ENCODE results near the gene TBC1D14.
A peak's percentile ranks its signal among the peaks of the same experiment; 100 is the strongest.

TBC1D14 gene

GRCh38 chr4:6962211-6963041, 52.8 kb downstream of the TBC1D14 start:
- POLR2A ChIA-PET = no interaction called here
- no peak for TF ChIP-seq CTCF (IDR thresholded peaks at IDR 0.05; ENCODE audit: control extremely low read depth, extremely low read depth, low read depth, missing control alignments)
- CTCF ChIA-PET = interaction anchor here (1.2 to 6.3 kb wide), 6 partner anchors 11 to 50 kb away, joined by 3 to 67 read pairs (median 3); no protein-coding TSS in a partner anchor
- peak; percentile 14 for DNase-seq (ENCODE audit: extremely low spot score)

GRCh38 chr4:6963139-6963611, 53.5 kb downstream of the TBC1D14 start:
- POLR2A ChIA-PET = no interaction called here
- TF ChIP-seq CTCF (IDR thresholded peaks at IDR 0.05; ENCODE audit: control extremely low read depth, extremely low read depth, low read depth, missing control alignments) = no peak
- peak; percentile 44 for DNase-seq (ENCODE audit: extremely low spot score)
- CTCF ChIA-PET = interaction anchor here (0.8 to 6.3 kb wide), 8 partner anchors 11 to 63 kb away, joined by 3 to 67 read pairs (median 3); no protein-coding TSS in a partner anchor

- DNase-seq (ENCODE audit: extremely low spot score) = no peak
- CTCF ChIA-PET = interaction anchor here (0.9 to 6.3 kb wide), 5 partner anchors 9 to 244 kb away, joined by 3 to 67 read pairs (median 3); no protein-coding TSS in a partner anchor
- POLR2A ChIA-PET = no interaction called here
- no peak for TF ChIP-seq CTCF (IDR thresholded peaks at IDR 0.05; ENCODE audit: control extremely low read depth, extremely low read depth, low read depth, missing control alignments)
Observed at GRCh38 chr4:6964858-6965257, 55.2 kb downstream of the TBC1D14 start.

GRCh38 chr4:6965329-6965728, 55.7 kb downstream of the TBC1D14 start:
- no peak for DNase-seq (ENCODE audit: extremely low spot score)
- ChIA-PET POLR2A (no interaction called here), CTCF (interaction anchor here (0.8 to 6.3 kb wide), 10 partner anchors 9 to 245 kb away, joined by 3 to 67 read pairs (median 4); no protein-coding TSS in a partner anchor)
- TF ChIP-seq CTCF (IDR thresholded peaks at IDR 0.05; ENCODE audit: control extremely low read depth, extremely low read depth, low read depth, missing control alignments) = no peak

- DNase-seq (ENCODE audit: extremely low spot score) = no peak
- ChIA-PET CTCF (interaction anchor here (1.0 kb wide), 1 partner anchor 13 kb away, joined by 3 read pairs; no protein-coding TSS in a partner anchor), POLR2A (no interaction called here)
- TF ChIP-seq CTCF (IDR thresholded peaks at IDR 0.05; ENCODE audit: control extremely low read depth, extremely low read depth, low read depth, missing control alignments) = no peak
Observed at GRCh38 chr4:6967846-6968340, 58.3 kb downstream of the TBC1D14 start.

GRCh38 chr4:6968496-6968895, 58.9 kb downstream of the TBC1D14 start:
- no peak for TF ChIP-seq CTCF (IDR thresholded peaks at IDR 0.05; ENCODE audit: control extremely low read depth, extremely low read depth, low read depth, missing control alignments)
- CTCF ChIA-PET = no interaction called here
- POLR2A ChIA-PET = no interaction called here
- no peak for DNase-seq (ENCODE audit: extremely low spot score)

All from GM10248 (cell line).